GM19452 (cell line): ENCODE results near the gene RTL9.
"Not testable (repeated sequence)": the region's sequence is repeated elsewhere in the genome, so short reads cannot be mapped to it uniquely, and the experiment has no call there.

Source experiments
- ATAC-seq: cut with Tn5 transposase; IDR thresholded peaks from one replicate; pipeline ENCODE4 v1.9.1; 2021; ENCODE audit not compliant: unreplicated experiment

Gene RTL9

DNA sequence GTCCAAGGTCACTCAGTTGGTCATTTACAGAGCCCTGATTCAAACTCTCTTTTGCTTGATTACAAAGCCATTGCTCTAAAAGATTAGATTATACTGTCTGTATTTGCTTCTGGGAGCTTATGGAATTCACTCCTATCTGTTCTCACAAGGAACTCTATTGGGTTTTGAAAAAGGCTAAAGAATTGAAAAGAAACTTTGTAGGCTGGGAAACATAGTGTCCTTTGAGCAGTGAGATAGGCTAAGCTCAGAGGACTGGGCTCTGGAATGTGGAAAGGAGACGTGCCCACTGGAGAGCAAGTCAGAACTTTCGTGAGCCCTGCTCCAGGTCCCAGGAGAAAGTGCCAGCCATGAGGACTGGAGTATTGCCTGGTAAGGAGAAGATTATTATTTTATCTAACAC is at the start of gene RTL9:
RTL9 (plus strand) TSS at position 301 of the 400 bp plus-strand sequence. CDS start 91,770 bp downstream, outside the sequence.
- no peak for ATAC-seq

- ATAC-seq = no peak
Measured at GRCh38 chrX:110310000-110310790, 48.5 kb upstream of the RTL9 start.

GRCh38 chrX:110310896-110311295 is 47.8 kb upstream of the RTL9 start:
- peak; percentile 74 for ATAC-seq

DNA sequence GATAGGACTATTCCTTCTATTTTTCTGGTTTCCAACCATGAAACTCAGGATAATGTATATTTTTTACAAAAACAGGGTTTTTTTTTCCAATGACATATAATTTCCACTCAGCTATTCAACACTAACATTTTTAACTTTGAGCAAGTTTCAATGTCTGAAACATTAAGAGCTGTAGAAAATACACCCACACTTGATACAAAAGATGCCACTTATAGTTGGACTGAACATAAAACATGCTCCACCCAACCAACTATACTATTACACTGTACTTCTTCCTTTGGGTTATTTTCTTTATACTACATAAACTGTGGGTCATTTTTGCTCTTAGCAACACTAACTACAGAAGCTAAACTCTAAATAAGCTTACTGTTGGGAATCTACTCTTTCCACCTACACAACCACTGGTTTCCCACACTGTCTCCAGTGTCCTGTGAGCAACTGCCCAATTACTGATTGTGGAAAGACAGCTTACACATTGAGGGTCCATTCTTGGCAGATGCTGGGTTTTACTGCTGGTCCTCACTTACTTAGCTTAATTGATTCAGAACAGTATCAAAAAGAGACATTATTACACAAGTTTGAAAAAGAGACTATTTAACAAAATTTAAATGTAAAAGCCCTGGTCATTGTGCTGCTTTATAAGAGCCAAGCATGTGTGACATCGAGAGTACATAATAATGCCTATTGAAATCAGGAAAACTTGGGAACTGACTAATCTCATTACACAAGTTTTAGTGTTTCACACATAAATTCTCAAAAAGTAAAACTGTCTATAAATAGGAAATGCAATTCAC is 47.0 kb upstream of the RTL9 start:
- no peak for ATAC-seq

- no peak for ATAC-seq
Measured at GRCh38 chrX:110315551-110315950, 43.1 kb upstream of the RTL9 start.

DNA sequence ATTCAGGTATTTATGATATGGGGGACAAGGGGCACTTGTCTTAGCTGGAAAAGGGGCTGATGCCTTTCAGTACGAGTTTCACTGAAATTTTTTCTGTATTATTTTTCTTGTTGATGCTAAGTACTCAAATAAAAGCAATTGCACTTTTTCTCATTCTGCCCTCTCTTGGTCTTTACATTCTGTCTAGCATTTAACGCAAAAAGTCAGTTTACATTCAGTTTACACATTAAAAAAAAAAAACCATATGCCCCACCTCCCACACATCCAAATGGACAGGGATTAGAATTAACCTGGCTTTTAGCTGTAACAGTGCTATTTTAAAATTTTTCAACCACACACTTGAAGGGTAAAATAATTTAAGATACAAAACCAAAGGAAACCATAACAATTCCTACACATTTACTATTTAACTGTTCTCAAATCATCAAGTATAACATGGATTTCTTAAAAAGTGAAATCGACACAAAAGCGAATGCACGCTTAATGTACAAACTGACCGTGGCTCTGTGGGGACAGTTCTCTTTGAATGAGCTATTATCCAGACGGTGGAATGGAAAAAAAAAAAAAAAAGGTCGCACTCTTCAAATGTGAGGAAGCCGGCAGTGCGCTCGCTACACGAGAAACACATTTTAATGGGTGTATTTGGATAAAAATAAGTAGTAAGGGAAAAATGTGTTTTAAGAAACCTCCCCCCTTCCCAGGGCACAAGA is 42.1 kb upstream of the RTL9 start:
- ATAC-seq = no peak

DNA sequence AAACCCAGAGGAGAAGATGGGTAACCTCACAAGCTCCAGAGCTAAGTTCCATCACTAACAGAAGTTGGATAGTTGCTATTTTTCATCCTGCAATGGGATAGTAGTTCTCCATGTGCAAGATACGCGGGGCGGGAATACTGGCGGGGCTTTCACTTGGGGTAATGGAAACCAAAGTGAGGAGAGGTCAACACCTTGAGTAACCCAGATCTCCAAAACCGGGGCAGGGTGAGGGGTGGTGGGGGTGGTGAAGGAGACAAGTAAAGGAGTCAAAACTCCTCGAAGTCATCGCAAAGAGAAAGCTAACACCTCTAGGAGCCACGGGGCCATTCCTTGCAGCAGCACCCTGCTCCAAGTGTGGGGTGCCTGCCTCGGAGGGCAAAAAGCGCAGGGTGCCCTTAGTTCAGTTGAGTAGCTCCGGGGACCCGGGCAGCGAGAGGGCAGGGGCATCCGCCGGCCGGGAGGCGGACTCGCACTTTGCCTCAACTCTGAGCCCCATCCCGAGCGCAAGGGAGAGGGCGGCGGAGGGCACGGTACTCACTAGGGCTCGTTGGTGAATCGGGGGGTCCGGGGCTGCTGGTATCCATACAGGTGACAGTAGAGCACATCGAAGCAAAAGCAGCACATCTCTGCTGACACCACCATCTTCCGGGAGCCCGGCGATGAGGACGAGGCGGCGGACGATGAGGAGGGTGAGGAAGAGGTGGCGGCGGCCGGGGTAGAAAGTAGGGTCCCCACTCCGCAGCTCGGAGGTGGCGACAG is 41.4 kb upstream of the RTL9 start:
- peak; percentile 13 for ATAC-seq

DNA sequence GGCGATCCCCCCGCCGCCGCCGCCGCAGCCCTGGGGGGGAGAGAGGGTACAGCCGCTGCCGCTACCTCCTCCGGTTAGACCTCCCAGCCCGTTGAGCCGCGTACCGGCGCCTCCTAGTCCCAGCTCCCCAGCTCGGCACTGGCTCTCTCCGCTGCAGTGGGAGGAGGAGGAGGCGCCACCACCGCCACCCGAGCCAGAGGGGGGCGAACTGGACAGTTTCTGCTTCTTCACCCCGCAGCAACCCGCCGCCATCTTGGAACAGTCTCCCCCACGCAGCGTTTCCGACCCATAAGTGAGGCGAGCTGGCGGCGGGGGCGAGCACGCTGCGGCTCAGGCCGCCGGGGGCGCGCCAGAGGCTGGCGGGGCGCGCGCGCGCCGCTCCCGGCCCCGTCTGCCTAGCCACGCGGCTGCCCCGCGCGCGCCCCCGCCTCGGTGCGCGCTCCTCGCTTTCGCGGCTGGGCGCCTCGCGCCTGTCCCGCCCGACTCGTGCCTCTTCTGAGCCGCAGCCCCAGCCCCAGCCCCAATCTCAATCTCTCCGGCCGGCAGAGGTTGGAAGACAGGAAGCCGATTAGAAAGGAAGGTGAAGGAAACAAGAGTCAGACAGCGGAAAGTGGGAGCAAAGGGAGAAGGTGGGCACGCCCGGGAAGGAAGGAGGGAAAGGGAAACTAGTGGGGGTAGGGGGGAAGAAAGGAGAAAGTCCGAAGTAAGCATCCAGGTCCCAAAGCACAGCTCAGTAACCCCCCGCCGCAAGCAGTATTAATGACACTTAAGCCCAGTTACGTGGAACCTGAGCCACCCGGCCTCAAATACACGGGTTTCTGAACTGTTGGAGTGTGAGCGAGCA is 40.6 kb upstream of the RTL9 start, which contains the start of gene AMMECR1:
AMMECR1 (minus strand) TSS at position 266 of the 844 bp plus-strand sequence; CDS start at position 252, 14 bp downstream.
- peak; percentile 73 for ATAC-seq

GRCh38 chrX:110318664-110318968 is 40.0 kb upstream of the RTL9 start:
- peak; percentile 5 for ATAC-seq

- no peak for ATAC-seq
Measured at GRCh38 chrX:110320381-110320987, 38.2 kb upstream of the RTL9 start.

GRCh38 chrX:110321081-110321480 is 37.6 kb upstream of the RTL9 start:
- no peak for ATAC-seq

GRCh38 chrX:110321670-110322069 is 37.0 kb upstream of the RTL9 start:
- no peak for ATAC-seq

- no peak for ATAC-seq
Measured at GRCh38 chrX:110322603-110323002, 36.0 kb upstream of the RTL9 start.

GRCh38 chrX:110326712-110327111 is 31.9 kb upstream of the RTL9 start:
- ATAC-seq = no peak

DNA sequence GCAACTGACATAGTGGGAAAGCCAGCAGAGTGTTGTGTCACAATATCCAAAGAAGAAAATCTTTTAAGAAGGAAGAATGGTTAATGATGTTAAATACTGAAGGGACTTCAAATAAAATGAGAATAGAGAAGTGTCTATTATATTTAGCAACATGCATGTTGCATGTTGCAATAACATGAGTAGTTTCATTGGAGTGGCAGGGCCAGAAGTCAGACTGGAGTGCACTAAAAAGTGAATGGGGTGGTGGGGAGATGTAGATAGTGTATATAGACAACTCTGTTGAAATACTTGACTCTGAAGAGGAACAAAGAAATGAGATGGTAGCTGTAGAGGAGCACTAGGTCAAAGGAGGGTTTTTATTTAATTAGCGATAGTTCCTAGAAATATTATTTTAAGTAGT is 31.3 kb upstream of the RTL9 start:
- ATAC-seq = no peak

DNA sequence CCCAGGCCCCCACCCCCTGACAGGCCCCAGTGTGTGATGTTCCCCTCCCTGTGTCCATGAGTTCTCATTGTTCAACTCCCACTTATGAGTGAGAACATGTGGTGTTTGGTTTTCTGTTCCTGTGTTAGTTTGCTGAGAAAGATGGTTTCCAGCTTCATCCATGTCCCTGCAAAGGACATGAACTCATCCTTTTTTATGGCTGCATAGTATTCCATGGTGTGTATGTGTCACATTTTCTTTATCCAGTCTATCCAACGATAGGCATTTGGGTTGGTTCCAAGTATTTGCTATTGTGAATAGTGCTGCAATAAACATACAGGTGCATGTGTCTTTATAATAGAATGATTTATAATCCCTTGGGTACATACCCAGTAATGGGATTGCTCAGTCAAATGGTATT is 30.0 kb upstream of the RTL9 start:
- ATAC-seq = not testable (repeated sequence)

DNA sequence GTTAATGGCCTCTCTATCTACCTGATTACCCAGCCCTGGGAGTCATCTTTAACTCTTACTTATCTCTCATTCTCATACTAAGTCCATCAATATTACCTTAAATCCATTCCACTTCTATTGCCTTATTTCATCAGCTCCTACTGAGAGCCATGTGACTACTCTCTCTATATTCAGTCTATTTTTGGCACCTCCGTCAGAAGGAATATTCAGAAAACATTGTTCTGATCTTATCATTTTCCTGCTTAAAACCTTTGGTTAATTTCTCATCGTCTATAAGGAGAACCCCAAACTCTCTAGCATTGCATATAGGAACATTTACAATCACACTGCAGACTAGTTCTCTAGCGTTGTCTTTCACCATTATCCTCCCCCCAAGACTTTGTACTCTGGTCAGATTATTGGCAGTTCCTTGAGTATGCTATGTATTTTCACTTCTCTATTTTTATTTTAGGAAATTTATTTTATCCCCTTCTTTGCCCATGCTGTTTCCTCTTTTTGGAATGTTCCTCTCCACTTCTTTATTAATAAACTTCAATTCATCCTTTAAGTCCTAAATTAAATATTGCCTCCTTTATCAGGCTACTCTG is 27.1 kb upstream of the RTL9 start:
- ATAC-seq = no peak

DNA sequence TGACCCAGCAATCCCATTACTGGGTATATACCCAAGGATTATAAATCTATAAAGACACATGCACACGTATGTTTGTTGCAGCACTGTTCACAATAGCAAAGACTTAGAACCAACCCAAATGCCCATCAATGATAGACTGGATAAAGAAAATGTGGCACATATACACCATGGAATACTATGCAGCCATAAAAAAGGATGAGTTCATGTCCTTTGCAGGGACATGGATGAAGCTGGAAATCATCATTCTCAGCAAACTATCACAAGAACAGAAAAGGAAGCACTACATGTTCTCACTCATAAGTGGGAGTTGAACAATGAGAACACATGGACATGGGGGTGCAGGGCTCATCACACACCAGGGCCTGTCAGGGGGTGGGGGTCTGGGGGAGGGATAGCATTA is 25.2 kb upstream of the RTL9 start:
- not testable (repeated sequence) for ATAC-seq

- no peak for ATAC-seq
Measured at GRCh38 chrX:110338935-110339334, 19.7 kb upstream of the RTL9 start.
